ENCODE results near the gene SLC38A3. TPM values are rescaled to one million over a fixed set of nuclear protein-coding genes. Genes with fewer than 3 reads are reported as not detected.
A peak's percentile ranks its signal among the peaks of the same experiment; 100 is the strongest.

SLC38A3 gene
- total RNA-seq, 1 donor from 2014 or later = 2.0 TPM

- intact Hi-C loops (cut with DNase I) = no loop called here
- Histone ChIP-seq H3K4me3 (peak overlapping the region in 1 of 2 donors; percentile 40), H3K9me3 (no peaks in the 10 kb centered on the region), H3K27ac (no peak overlapping the region), H3K36me3 (no peaks in the 10 kb centered on the region), H3K4me1 (peaks cover 17% of the 10 kb centered on the region), H3K27me3 (peaks cover 9% of the 10 kb centered on the region)
- no peak for TF ChIP-seq CTCF (IDR thresholded peaks at IDR 0.05)
- DNase-seq (ENCODE audit: extremely low spot score in 2 of 2) = no peak
These were observed 965 bp upstream of the SLC38A3 start for GRCh38 chr3:50203809-50204803.

- peak overlapping the region; percentile 30 to 40 for H3K4me3 ChIP-seq
- no peaks in the 10 kb centered on the region for H3K9me3 ChIP-seq
- DNase-seq (ENCODE audit: extremely low spot score in 2 of 2) = no peak
- H3K27ac ChIP-seq = no peak overlapping the region
- intact Hi-C loops (cut with DNase I) = no loop called here
- H3K27me3 ChIP-seq = peaks cover 9% of the 10 kb centered on the region
- H3K36me3 ChIP-seq = no peaks in the 10 kb centered on the region
- no peak for TF ChIP-seq POLR2A (IDR thresholded peaks at IDR 0.05)
- H3K4me1 ChIP-seq = peaks cover 17% of the 10 kb centered on the region
These were observed 574 bp downstream of the SLC38A3 start for GRCh38 chr3:50205413-50206276.

GRCh38 chr3:50207359-50208042, 2.4 kb downstream of the SLC38A3 start:
- intact Hi-C loops (cut with DNase I) = no loop called here
- no peak for DNase-seq (ENCODE audit: extremely low spot score in 2 of 2)
- Histone ChIP-seq H3K4me1 (peaks cover 17% of the 10 kb centered on the region), H3K36me3 (no peaks in the 10 kb centered on the region), H3K4me3 (no peak overlapping the region), H3K27me3 (peaks cover 9% of the 10 kb centered on the region), H3K27ac (no peak overlapping the region), H3K9me3 (no peaks in the 10 kb centered on the region)
- TF ChIP-seq CTCF (IDR thresholded peaks at IDR 0.05) (no peak), POLR2A (IDR thresholded peaks at IDR 0.05) (no peak), POLR2AphosphoS5 (IDR thresholded peaks at IDR 0.05; ENCODE audit: insufficient read depth in 1 of 2, low read depth in 1 of 2) (no peak)

GRCh38 chr3:50208677-50209344, 3.7 kb downstream of the SLC38A3 start:
- Histone ChIP-seq H3K27me3 (peaks cover 9% of the 10 kb centered on the region), H3K36me3 (no peaks in the 10 kb centered on the region), H3K4me1 (peaks cover 17% of the 10 kb centered on the region), H3K4me3 (no peak overlapping the region), H3K9me3 (no peaks in the 10 kb centered on the region), H3K27ac (no peak overlapping the region)
- intact Hi-C loops (cut with DNase I) = no loop called here
- DNase-seq (ENCODE audit: extremely low spot score in 2 of 2) = no peak
- no peak for TF ChIP-seq POLR2AphosphoS5 (IDR thresholded peaks at IDR 0.05; ENCODE audit: insufficient read depth in 1 of 2, low read depth in 1 of 2)
- TF ChIP-seq CTCF (IDR thresholded peaks at IDR 0.05) = no peak
- no peak for TF ChIP-seq POLR2A (IDR thresholded peaks at IDR 0.05)

GRCh38 chr3:50210176-50210509, 5.1 kb downstream of the SLC38A3 start:
- Histone ChIP-seq H3K27ac (no peak overlapping the region), H3K9me3 (no peaks in the 10 kb centered on the region), H3K4me3 (no peak overlapping the region), H3K36me3 (no peaks in the 10 kb centered on the region), H3K4me1 (peaks cover 8% of the 10 kb centered on the region), H3K27me3 (peaks cover 3% of the 10 kb centered on the region)
- intact Hi-C loops (cut with DNase I) = no loop called here
- TF ChIP-seq POLR2A (IDR thresholded peaks at IDR 0.05) (no peak), CTCF (IDR thresholded peaks at IDR 0.05) (no peak)
- no peak for DNase-seq (ENCODE audit: extremely low spot score in 2 of 2)
